ENCODE measurements around the gene TRRAP. TPM values are rescaled to one million over a fixed set of nuclear protein-coding genes. Genes with fewer than 3 reads are reported as not detected.

Gene TRRAP
- total and polyA plus RNA-seq, 5 donors = 11.3 to 26.1 (median 19.7) TPM

GRCh38 chr7:98998821-98999725 is 120.7 kb downstream of the TRRAP start:
- no peak overlapping the region for H3K27ac ChIP-seq (ENCODE audit: low read length)
- ATAC-seq (no peak), DNase-seq (no peak)
- H3K4me3 ChIP-seq (ENCODE audit: low read length) = no peak overlapping the region
- H3K9me3 ChIP-seq (ENCODE audit: control insufficient read depth, low read length) = no peaks in the 10 kb centered on the region
- no peaks in the 10 kb centered on the region for H3K27me3 ChIP-seq (ENCODE audit: control insufficient read depth, insufficient read depth)
- WGBS = 72% methylated on average over 10 of the region's 10 CpGs
- intact Hi-C loops (cut with DNase I) = no loop called here
- no peaks in the 10 kb centered on the region for H3K4me1 ChIP-seq (ENCODE audit: control insufficient read depth, insufficient read depth, low read length)

GRCh38 chr7:99000196-99000903 is 122.0 kb downstream of the TRRAP start:
- WGBS = 93% methylated on average over 20 of the region's 20 CpGs
- Histone ChIP-seq H3K27ac (ENCODE audit: low read length) (no peak overlapping the region), H3K4me3 (ENCODE audit: low read length) (no peak overlapping the region), H3K4me1 (ENCODE audit: control insufficient read depth, insufficient read depth, low read length) (no peaks in the 10 kb centered on the region), H3K9me3 (ENCODE audit: control insufficient read depth, low read length) (no peaks in the 10 kb centered on the region), H3K27me3 (ENCODE audit: control insufficient read depth, insufficient read depth) (no peaks in the 10 kb centered on the region)
- DNase-seq (peak in 1 of 3 donors; percentile 51), ATAC-seq (no peak)
- intact Hi-C loops (cut with DNase I) = no loop called here

GRCh38 chr7:99000904-99001465 is 122.7 kb downstream of the TRRAP start:
- no peak for DNase-seq
- 88% methylated on average over 14 of the region's 14 CpGs for WGBS
- ATAC-seq = no peak
- no peak overlapping the region for H3K4me3 ChIP-seq (ENCODE audit: low read length)
- no peaks in the 10 kb centered on the region for H3K9me3 ChIP-seq (ENCODE audit: control insufficient read depth, low read length)
- H3K27ac ChIP-seq (ENCODE audit: low read length) = no peak overlapping the region
- intact Hi-C loops (cut with DNase I) = no loop called here
- H3K27me3 ChIP-seq (ENCODE audit: control insufficient read depth, insufficient read depth) = no peaks in the 10 kb centered on the region
- no peaks in the 10 kb centered on the region for H3K4me1 ChIP-seq (ENCODE audit: control insufficient read depth, insufficient read depth, low read length)

DNA sequence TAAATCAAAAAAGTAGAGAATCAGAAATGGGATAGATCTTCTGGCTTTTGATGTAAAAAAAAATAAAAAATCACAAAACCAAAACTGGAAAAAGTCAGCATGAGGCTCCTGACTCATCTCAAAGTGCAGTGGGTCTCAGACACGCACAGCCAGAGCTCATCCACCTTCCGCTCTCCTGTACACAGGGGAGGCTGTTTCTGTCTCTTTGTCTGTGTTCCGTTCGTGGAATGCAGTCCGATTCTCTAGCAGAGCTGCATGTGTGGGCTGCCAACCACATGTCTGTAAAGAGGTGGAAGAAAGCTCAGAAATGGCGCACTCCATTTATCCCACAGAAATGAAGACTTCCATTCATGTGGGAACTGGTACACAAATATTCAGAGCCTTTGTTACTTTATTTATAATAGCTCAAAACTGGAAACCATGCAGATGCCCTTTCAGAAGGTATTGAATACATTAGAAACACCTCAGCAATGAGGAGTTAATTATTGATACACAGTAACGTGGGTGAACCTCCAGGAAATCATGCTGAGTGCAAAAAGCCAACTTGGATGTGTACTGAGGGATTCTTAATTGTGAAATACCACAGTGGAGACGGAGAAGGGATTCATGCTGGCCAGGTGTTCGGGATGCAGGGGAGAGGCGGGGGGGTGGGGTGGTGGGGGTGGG is 123.3 kb downstream of the TRRAP start:
- no peak for DNase-seq
- H3K9me3 ChIP-seq (ENCODE audit: control insufficient read depth, low read length) = no peaks in the 10 kb centered on the region
- H3K27me3 ChIP-seq (ENCODE audit: control insufficient read depth, insufficient read depth) = no peaks in the 10 kb centered on the region
- no peak for ATAC-seq
- H3K4me1 ChIP-seq (ENCODE audit: control insufficient read depth, insufficient read depth, low read length) = no peaks in the 10 kb centered on the region
- whole genome bisulfite sequencing = 86% methylated on average over 10 of the region's 10 CpGs
- intact Hi-C loops (cut with DNase I) = no loop called here
- H3K27ac ChIP-seq (ENCODE audit: low read length) = no peak overlapping the region
- H3K4me3 ChIP-seq (ENCODE audit: low read length) = no peak overlapping the region

DNA sequence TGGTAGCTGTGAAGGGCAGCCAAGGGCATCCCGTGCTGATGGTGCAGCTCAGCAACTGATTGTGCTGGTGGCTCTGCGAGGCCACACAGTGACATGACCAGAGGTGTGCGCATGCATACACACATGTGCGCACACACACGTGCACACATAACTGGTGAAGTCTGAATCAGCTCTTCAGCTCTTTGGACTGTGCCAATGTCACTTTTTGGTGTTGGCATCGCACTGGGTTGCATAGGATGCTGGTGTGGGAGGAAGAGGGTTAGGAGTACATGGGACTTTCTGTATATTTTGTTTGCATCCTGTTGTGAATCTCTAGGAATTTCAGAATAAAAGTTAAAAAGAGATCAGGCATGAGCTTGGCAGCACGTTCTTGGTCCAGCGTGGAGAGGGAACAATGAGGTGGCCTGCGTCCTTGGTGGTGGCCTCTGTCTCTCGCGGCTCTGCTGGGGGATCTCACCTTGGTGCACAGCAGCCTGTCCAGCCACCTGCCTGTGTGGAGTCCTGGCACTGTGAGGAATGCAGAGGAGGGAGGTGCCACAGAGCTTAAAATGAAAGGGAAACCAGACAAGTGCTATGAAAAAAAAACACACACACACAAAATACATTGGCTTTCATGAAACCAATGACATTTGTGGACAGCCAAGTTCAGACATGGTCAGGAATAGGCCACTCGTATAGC is 124.0 kb downstream of the TRRAP start:
- no peaks in the 10 kb centered on the region for H3K9me3 ChIP-seq (ENCODE audit: control insufficient read depth, low read length)
- H3K4me1 ChIP-seq (ENCODE audit: control insufficient read depth, insufficient read depth, low read length) = no peaks in the 10 kb centered on the region
- WGBS = 79% methylated on average over 12 of the region's 12 CpGs
- DNase-seq (no peak), ATAC-seq (peak in 1 of 2 donors; percentile 20)
- intact Hi-C loops (cut with DNase I) = no loop called here
- H3K27me3 ChIP-seq (ENCODE audit: control insufficient read depth, insufficient read depth) = no peaks in the 10 kb centered on the region
- no peak overlapping the region for H3K4me3 ChIP-seq (ENCODE audit: low read length)
- no peak overlapping the region for H3K27ac ChIP-seq (ENCODE audit: low read length)

DNA sequence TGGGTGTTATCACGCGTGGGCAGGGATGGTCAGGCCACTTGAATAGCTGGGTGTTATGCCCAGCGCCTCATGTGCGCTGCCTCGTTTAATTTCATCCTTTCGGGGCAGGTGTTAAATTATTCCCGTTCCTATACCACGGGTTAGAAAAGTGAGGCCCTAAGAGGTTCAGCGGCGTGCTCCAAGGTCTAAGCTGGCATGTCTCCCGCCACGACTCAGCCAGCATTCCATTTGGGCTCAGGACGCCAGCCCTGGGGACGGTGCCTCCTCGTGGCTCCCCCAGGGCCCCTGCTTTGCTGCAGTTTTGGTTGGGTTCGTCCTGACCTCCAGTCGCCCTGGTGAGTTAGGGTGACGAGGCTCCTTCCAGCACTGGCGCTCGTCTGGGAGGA is 124.5 kb downstream of the TRRAP start:
- H3K4me1 ChIP-seq (ENCODE audit: control insufficient read depth, insufficient read depth, low read length) = no peaks in the 10 kb centered on the region
- intact Hi-C loops (cut with DNase I) = no loop called here
- 70% methylated on average over 20 of the region's 20 CpGs for WGBS

GRCh38 chr7:99003419-99003818 is 125.1 kb downstream of the TRRAP start:
- Histone ChIP-seq H3K4me3 (ENCODE audit: low read length) (no peak overlapping the region), H3K27ac (ENCODE audit: low read length) (no peak overlapping the region), H3K4me1 (ENCODE audit: control insufficient read depth, insufficient read depth, low read length) (no peaks in the 10 kb centered on the region), H3K9me3 (ENCODE audit: control insufficient read depth, low read length) (no peaks in the 10 kb centered on the region), H3K27me3 (ENCODE audit: control insufficient read depth, insufficient read depth) (no peaks in the 10 kb centered on the region)
- no peak for DNase-seq
- ATAC-seq = no peak
- WGBS = 90% methylated on average over 15 of the region's 15 CpGs
- intact Hi-C loops (cut with DNase I) = no loop called here

More for the DNA sequence above, 124.5 kb downstream of the TRRAP start:
- Histone ChIP-seq H3K27me3 (ENCODE audit: control insufficient read depth, insufficient read depth) (no peaks in the 10 kb centered on the region), H3K4me3 (ENCODE audit: low read length) (no peak overlapping the region), H3K9me3 (ENCODE audit: control insufficient read depth, low read length) (no peaks in the 10 kb centered on the region), H3K27ac (ENCODE audit: low read length) (no peak overlapping the region)
- ATAC-seq = peak; percentile 29 to 34
- no peak for DNase-seq

DNA sequence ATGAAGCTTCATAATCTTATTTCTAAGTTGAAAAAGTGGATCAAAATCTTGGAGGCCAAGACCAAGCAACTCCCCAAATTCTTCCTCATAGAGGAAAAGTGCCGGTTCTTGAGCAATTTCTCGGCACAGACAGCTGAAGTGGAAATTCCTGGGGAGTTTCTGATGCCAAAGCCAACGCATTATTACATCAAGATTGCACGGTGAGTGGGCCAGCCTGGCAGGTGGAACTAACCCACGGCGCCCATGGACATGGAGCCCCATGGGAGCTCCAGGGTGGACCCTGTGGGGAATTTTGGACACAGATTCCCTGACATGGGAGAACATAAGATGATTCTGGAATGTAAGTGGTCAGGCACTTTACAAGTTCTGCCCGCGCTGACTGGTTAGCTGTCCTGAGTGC is 125.9 kb downstream of the TRRAP start:
- no peak for DNase-seq
- ATAC-seq = no peak
- Histone ChIP-seq H3K4me3 (ENCODE audit: low read length) (no peak overlapping the region), H3K27me3 (ENCODE audit: control insufficient read depth, insufficient read depth) (no peaks in the 10 kb centered on the region), H3K4me1 (ENCODE audit: control insufficient read depth, insufficient read depth, low read length) (no peaks in the 10 kb centered on the region), H3K27ac (ENCODE audit: low read length) (no peak overlapping the region), H3K9me3 (ENCODE audit: control insufficient read depth, low read length) (no peaks in the 10 kb centered on the region)
- 86% methylated on average over 8 of the region's 8 CpGs for WGBS
- intact Hi-C loops (cut with DNase I) = no loop called here

- H3K27ac ChIP-seq (ENCODE audit: low read length) = no peak overlapping the region
- DNase-seq = no peak
- no peak for ATAC-seq
- 91% methylated on average over 26 of the region's 26 CpGs for WGBS
- no peaks in the 10 kb centered on the region for H3K4me1 ChIP-seq (ENCODE audit: control insufficient read depth, insufficient read depth, low read length)
- H3K9me3 ChIP-seq (ENCODE audit: control insufficient read depth, low read length) = no peaks in the 10 kb centered on the region
- no peaks in the 10 kb centered on the region for H3K27me3 ChIP-seq (ENCODE audit: control insufficient read depth, insufficient read depth)
- H3K4me3 ChIP-seq (ENCODE audit: low read length) = no peak overlapping the region
- intact Hi-C loops (cut with DNase I) = no loop called here
Observed at GRCh38 chr7:99004781-99005500, 126.6 kb downstream of the TRRAP start.

DNA sequence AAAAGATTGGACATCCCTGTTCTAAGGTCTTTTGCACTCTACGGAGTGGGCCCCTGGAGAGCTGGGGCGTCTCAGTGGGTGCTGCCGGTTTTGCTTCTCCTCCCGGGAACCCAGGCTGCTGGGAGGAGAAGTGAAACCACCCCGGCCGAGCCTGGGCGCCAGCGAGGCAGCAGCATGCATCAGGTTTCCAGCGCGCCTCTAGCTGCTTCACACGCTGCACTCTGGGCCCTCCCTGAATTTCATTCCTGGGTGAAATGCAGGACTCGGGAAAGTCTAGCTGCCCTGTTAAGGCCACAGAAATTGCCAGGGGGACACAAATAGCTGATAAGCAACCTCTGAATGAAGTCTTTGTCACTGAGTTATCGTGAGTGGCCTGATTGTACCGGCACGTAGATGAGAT is 127.4 kb downstream of the TRRAP start:
- WGBS = 61% methylated on average over 15 of the region's 15 CpGs
- Histone ChIP-seq H3K4me1 (ENCODE audit: control insufficient read depth, insufficient read depth, low read length) (no peaks in the 10 kb centered on the region), H3K27ac (ENCODE audit: low read length) (no peak overlapping the region), H3K27me3 (ENCODE audit: control insufficient read depth, insufficient read depth) (no peaks in the 10 kb centered on the region), H3K9me3 (ENCODE audit: control insufficient read depth, low read length) (no peaks in the 10 kb centered on the region), H3K4me3 (ENCODE audit: low read length) (no peak overlapping the region)
- DNase-seq = peak in 1 of 3 donors; percentile 68
- intact Hi-C loops (cut with DNase I) = no loop called here
- no peak for ATAC-seq

Measured in right cardiac atrium (tissue), 5 donors.